Measurements from ENCODE around the gene POLR2F. TPM values are rescaled to one million over a fixed set of nuclear protein-coding genes. Genes with fewer than 3 reads are reported as not detected.

The POLR2F gene
- total RNA-seq, 2 donors from 2014 or later = 98.0 to 105 TPM

GRCh38 chr22:38016182-38017151, 63.0 kb downstream of the POLR2F start:
- Mint-ChIP-seq H3K27me3 (ENCODE audit: insufficient read depth) (peaks cover 3% of the 10 kb centered on the region), H3K36me3 (ENCODE audit: low read depth) (peaks cover 2% of the 10 kb centered on the region), H3K4me3 (no peak overlapping the region), H3K9me3 (peaks cover 2% of the 10 kb centered on the region), H3K4me1 (no peaks in the 10 kb centered on the region), H3K27ac (no peak overlapping the region)
- Histone ChIP-seq H3K27me3 (ENCODE audit: control insufficient read depth, insufficient read depth, low read length, poor library complexity, severe bottlenecking) (no peaks in the 10 kb centered on the region), H3K9me3 (ENCODE audit: control insufficient read depth, low read length) (no peaks in the 10 kb centered on the region), H3K4me1 (ENCODE audit: control insufficient read depth, insufficient read depth, low read length) (no peaks in the 10 kb centered on the region), H3K27ac (ENCODE audit: low read depth, low read length) (peak overlapping the region; percentile 76), H3K36me3 (ENCODE audit: control insufficient read depth, insufficient read depth, low read length) (no peaks in the 10 kb centered on the region), H3K4me3 (ENCODE audit: low read length) (no peak overlapping the region), H3K9ac (ENCODE audit: extremely low read depth, low read length, poor library complexity, severe bottlenecking) (no peak overlapping the region)
- no peak for TF ChIP-seq CTCF (conservative IDR thresholded peaks at IDR 0.05)
- 85 to 91% methylated on average over 20 to 33 of the region's 33 CpGs for WGBS, 2 experiments (ENCODE audit: insufficient coverage in 1 of 2, insufficient read length in 1 of 2)
- peak; percentile 70 for DNase-seq

DNA sequence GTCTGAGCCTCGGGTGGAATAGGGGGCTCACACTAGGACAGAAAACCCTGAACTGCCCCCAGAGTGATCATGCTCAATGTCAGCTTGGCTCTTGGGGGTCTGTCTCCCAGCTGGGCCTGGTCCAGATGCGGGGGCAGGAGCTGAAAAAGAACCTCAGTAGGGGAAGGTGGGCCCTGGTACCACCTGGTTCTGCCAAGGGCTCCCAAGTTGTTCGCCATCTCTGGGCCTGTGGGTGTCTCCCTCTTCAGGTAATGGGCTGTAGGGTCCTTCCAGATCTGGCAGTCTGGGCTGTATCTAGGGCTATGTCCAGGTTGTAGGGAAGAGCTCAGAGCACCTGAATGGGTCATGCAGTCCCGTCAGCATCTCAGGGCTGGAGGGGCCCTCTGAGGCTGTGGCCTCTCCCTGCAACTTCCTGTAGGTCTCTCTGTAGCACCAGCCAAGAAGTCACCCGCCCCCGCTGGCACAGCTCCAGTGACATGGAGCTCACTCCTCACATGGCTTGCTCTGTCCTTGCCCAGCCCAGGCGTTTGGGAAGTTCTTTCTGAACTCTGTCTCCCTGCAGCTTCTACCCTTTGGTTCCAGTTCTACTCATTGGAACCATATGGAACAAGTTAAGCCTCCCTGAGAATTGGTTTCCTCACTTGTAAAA, 63.9 kb downstream of the POLR2F start:
- Mint-ChIP-seq H3K36me3 (ENCODE audit: low read depth) (peaks cover 2% of the 10 kb centered on the region), H3K27ac (no peak overlapping the region), H3K4me3 (no peak overlapping the region), H3K4me1 (no peaks in the 10 kb centered on the region), H3K9me3 (peaks cover 2% of the 10 kb centered on the region), H3K27me3 (ENCODE audit: insufficient read depth) (peaks cover 2% of the 10 kb centered on the region)
- Histone ChIP-seq H3K27me3 (ENCODE audit: control insufficient read depth, insufficient read depth, low read length, poor library complexity, severe bottlenecking) (no peaks in the 10 kb centered on the region), H3K27ac (ENCODE audit: low read depth, low read length) (peak overlapping the region; percentile 76), H3K9me3 (ENCODE audit: control insufficient read depth, low read length) (no peaks in the 10 kb centered on the region), H3K4me1 (ENCODE audit: control insufficient read depth, insufficient read depth, low read length) (no peaks in the 10 kb centered on the region), H3K4me3 (ENCODE audit: low read length) (no peak overlapping the region), H3K9ac (ENCODE audit: extremely low read depth, low read length, poor library complexity, severe bottlenecking) (no peak overlapping the region), H3K36me3 (ENCODE audit: control insufficient read depth, insufficient read depth, low read length) (no peaks in the 10 kb centered on the region)
- peak; percentile 46 for TF ChIP-seq CTCF (conservative IDR thresholded peaks at IDR 0.05)
- DNase-seq = no peak
- WGBS, 2 experiments (ENCODE audit: insufficient coverage in 1 of 2, insufficient read length in 1 of 2) = 91 to 100% methylated on average over 4 to 7 of the region's 7 CpGs

DNA sequence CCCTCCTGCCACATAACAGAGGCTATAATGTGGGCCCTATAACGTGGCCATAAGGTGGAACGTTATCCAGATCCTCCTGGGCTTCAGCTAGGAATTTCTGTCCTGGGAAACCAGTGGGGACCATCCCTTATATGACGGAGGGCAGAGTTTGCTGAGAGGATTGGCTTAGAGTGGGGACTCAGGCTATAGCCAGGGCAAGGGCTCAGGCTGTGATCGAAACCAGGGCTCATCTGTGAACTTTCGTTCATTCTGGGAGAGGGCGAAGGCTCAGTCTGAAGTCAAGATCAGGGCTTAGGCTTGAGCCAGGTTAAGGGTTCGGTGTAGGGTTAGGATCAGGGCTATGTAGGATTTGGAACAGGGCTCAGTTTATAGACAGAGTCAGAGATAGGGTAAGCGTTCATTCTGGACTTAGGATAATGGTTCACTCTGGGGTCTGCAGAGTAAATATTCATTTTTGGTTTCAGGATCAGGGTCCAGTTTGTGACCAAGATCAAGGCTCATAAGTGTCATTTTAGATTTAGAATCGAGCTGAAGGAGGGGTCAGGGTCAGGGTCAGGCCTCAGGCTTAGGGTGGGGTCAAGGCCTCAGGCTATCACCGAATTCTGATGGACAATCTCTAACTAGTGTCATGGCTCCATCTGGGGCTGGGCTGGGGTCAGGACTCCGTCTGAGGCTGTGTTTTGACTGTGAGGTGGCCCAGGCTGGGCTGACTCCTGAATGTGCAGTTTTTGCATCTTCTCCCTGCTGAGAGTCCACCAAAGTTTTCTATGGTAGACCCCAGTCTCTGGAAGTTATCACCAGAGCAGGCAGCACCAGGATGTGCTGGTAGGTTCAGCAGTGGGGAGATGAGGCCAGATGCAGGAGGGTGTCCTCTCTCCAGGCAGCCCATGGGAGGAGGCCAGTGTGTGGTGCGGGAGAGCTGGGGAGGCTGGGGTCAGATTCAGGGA, 64.7 kb downstream of the POLR2F start:
- no peaks in the 10 kb centered on the region for H3K36me3 ChIP-seq (ENCODE audit: control insufficient read depth, insufficient read depth, low read length)

More for the DNA sequence above, 64.7 kb downstream of the POLR2F start:
- no peaks in the 10 kb centered on the region for H3K4me1 ChIP-seq (ENCODE audit: control insufficient read depth, insufficient read depth, low read length)
- H3K9me3 Mint-ChIP-seq = peaks cover 2% of the 10 kb centered on the region
- no peaks in the 10 kb centered on the region for H3K27me3 ChIP-seq (ENCODE audit: control insufficient read depth, insufficient read depth, low read length, poor library complexity, severe bottlenecking)
- no peak overlapping the region for H3K4me3 ChIP-seq (ENCODE audit: low read length)
- peaks cover 2% of the 10 kb centered on the region for H3K36me3 Mint-ChIP-seq (ENCODE audit: low read depth)
- H3K27me3 Mint-ChIP-seq (ENCODE audit: insufficient read depth) = peaks cover 2% of the 10 kb centered on the region
- no peak for DNase-seq
- H3K9me3 ChIP-seq (ENCODE audit: control insufficient read depth, low read length) = no peaks in the 10 kb centered on the region
- H3K4me3 Mint-ChIP-seq = no peak overlapping the region
- H3K9ac ChIP-seq (ENCODE audit: extremely low read depth, low read length, poor library complexity, severe bottlenecking) = no peak overlapping the region
- H3K27ac Mint-ChIP-seq = no peak overlapping the region
- no peak overlapping the region for H3K27ac ChIP-seq (ENCODE audit: low read depth, low read length)
- no peak for TF ChIP-seq CTCF (conservative IDR thresholded peaks at IDR 0.05)
- H3K4me1 Mint-ChIP-seq = no peaks in the 10 kb centered on the region
- WGBS, 2 experiments (ENCODE audit: insufficient coverage in 1 of 2, insufficient read length in 1 of 2) = 90 to 97% methylated on average over 11 to 12 of the region's 12 CpGs
